ENCODE measurements around the gene CEP20.

Gene CEP20

DNA sequence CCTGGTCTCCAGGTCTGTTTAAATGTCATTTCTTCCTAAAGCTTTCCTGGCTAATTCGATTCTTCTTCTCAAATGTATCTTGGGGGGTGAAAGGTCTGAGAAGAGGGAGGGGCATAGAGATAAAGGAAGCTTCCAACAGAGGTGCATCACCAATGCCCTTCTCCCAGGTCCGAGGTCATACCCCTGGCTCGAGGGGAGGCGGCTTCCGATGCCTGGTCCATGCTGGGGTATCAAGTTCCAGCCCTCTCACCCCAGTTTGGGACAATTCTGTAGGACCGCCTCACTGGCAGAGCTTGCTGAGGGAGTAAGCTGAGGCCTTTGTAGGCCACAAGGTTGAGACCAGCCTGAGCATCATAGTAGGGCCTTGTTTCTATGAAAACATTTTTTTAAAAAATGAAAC lies 10.3 kb upstream of the CEP20 start:
- no peak for DNase-seq (ENCODE audit: low read depth in 2 of 2, low spot score in 1 of 2)

DNA sequence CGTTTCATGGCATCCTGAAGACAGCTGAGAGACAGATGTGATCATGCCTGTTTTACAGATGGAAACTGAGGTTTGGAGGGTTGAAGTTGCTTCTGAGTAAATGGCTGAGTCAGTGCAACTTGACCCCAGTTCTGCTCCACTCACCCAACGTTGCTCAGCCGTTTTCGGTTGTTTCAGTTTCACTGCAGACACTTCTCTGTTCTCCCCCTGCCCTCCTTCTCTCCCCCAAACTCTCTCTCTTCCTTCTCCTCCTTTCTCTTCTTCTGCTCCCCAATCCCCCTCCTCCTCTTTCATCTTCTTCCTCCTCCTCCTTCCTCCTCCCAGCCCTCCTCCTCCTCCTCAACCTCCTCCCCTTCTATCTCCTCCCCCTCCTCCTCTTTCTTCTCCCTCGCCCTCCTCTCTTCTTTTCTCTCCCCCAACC lies 9.4 kb upstream of the CEP20 start:
- DNase-seq (ENCODE audit: low read depth in 2 of 2, low spot score in 1 of 2) = no peak

DNA sequence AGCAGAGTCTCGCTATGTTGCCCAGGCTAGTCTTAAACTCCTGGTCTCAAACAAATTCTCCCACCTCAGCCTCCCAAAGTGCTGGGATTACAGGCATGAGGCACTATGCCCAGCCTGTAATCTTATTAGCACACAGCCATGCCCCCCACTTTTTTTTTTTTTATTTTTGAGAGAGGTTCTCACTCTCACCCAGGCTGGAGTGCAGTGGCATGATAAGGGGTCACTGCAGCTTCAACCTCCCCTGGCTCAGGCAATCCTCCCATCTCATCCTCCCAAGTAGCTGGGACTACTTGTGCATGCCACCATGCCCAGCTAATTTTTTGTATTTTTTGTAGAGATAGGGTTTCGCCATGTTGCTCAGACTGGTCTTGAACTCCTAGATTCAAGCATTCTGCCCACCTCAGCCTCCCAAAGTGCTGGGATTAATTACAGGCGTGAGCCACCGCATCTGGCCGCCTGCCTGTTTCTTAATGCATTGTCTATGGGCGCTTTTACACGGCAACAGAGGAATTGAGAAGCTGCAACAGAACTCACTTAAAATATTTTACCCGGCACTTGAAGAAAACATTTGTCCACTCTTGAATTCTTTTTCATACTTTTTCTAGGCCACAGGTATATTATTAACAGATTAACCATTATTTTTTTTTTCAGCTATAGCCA lies 8.8 kb upstream of the CEP20 start:
- no peak for DNase-seq (ENCODE audit: low read depth in 2 of 2, low spot score in 1 of 2)

DNA sequence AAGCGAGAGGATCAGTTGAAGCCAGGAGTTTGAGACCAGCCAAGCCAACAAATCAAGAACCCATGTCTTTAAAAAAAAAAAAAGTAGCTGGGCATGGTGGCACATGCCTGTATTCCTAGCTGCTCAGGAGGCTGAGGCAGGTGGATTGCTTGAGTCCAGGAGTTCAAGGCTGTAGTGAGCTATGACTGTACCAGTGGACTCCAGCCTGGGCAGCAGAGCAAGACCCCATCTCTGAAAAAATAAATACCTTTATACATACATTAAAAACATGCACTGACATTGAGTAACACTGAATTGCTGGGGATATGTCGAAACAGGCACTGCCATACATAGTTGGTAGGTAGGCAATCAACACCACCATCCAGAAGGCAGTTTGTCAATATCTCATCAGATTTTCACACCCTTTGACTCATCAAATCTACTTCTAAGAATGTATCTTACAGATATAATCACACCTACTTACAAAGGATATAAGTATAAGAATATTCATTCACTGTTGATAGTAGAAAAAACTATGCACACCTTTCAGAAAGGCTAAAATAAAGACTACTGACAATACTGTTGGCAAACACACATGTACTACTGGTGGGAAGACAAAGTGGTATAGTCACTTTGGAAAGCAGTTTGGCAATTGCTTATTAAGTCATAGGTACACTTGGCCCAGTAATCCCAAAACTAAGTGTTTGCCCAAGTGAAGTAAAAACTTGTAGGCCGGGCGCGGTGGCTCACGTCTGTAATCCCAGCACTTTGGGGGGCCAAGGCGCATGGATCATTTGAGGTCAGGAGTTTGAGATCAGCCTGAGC lies 6.4 kb upstream of the CEP20 start:
- DNase-seq (ENCODE audit: low read depth in 2 of 2, low spot score in 1 of 2) = no peak

DNA sequence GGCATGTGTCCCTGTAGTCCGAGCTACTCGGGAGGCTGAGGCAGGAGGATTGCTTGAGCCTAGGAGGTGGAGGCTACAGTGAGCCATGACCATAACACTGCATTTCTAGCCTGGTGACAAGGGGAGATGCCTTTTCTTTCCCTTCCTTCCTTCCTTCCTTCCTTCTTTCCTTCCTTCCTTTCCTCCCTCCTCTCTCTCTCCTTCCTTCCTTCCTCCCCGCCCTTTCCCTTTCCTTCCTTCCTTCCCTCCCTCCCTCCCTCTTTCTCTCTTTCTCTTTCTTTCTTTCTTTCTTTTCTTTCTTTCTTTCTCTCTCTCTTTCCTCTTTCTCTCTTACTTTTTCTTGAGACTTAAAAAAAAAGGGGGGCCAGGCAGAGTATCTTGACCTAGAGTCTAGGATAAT lies 3.1 kb upstream of the CEP20 start:
- DNase-seq (ENCODE audit: low read depth in 2 of 2, low spot score in 1 of 2) = no peak

DNA sequence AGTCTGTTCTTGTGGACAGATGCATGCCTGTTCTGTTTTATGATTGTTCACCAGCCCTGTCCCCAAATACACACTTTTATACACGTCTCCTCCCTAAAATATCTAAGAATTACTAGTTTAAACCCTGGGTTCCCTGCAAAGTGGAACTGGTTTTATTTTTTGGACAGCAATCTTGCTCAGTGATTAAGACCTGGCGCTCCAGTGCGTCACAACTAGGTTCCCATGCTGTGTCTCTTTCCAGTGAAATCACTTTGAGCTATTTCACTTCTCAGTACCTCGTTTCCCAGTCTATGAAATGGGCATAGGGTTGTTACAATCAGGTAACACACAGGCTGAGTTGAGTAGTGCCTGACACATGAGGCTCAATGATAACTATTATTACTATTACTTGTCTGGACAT lies 1.1 kb downstream of the CEP20 start:
- DNase-seq (ENCODE audit: low read depth in 2 of 2, low spot score in 1 of 2) = no peak

DNA sequence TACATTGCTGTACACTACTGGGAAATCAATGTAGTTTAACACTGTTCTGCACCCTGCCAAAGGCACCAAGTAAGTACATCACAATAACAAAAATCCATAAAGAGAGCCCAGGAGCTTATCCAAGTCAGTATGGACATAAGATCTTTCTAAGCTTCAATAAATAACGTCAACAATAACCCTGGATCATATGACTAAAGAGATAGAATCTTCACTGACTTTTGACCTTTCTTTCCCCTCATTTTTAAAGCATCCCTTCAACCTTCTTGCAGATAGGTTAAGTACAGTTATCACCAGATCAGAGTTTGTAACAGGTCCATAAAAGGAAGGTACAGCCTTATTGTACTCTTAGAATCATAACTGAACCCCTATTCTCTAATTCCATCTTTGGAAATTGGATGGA lies 2.3 kb downstream of the CEP20 start:
- no peak for DNase-seq (ENCODE audit: low read depth in 2 of 2, low spot score in 1 of 2)

DNA sequence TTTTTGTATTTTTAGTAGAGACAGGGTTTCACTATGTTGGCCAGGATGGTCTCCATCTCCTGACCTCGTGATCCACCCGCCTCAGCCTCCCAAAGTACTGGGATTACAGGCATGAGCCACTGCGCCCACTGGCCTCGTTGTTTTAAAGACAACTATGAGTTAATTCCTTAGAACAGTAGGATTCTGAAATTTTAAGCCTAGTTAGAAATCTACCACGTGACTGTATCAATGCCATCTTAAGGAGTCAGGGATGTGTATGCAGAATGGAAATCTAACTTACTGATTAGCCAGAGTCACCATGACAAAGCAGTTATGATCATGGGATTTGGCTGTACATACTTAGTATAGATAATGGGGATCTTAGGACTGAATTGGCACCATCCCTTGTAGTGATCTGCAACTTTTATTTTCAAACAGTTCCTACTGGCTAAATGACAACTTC lies 2.8 kb downstream of the CEP20 start:
- no peak for DNase-seq (ENCODE audit: low read depth in 2 of 2, low spot score in 1 of 2)

DNA sequence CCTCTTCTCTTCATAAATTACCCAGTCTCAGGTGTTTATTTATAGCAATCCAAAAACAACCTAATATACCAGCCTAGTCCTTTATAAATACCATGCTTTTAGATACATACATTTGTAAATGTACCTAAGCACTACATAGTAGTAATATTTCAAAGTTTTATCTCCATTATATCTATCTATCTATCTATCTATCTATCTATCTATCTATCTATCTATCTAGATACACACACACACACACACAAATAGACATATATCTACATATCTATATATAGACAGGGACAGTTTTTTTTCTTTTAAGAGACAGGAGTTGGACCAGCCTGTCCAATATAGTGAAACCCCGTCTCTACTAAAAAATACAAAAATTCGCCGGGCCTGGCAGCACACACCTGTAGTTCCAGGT lies 5.8 kb downstream of the CEP20 start:
- DNase-seq (ENCODE audit: low read depth in 2 of 2, low spot score in 1 of 2) = no peak

DNA sequence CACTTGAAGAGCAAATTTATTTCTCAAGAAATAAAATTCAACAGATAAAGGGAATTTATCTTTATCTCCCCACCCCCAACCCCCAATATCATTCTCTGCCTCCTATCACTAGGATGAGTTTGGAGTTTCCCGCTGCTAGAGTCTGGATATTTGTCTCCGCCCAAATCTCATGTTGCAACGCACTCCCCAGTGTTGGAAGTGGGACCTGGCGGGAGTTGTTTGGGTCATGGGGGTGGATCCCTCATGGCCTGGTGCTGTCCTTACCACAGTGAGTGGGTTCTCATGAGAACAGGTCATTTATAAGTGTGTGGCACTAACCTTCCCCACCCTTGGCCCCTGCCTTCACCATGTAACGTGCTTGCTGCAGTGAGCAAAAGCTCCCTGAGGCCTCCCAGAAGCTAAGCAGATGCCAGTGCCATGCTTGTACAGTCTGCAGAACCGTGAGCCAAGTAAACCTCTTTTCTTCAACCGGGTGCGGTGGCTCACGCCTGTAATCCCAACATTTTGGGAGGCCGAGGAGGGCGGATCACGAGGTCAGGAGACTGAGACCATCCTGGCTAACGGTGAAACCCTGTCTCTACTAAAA lies 6.5 kb downstream of the CEP20 start:
- no peak for DNase-seq (ENCODE audit: low read depth in 2 of 2, low spot score in 1 of 2)

DNA sequence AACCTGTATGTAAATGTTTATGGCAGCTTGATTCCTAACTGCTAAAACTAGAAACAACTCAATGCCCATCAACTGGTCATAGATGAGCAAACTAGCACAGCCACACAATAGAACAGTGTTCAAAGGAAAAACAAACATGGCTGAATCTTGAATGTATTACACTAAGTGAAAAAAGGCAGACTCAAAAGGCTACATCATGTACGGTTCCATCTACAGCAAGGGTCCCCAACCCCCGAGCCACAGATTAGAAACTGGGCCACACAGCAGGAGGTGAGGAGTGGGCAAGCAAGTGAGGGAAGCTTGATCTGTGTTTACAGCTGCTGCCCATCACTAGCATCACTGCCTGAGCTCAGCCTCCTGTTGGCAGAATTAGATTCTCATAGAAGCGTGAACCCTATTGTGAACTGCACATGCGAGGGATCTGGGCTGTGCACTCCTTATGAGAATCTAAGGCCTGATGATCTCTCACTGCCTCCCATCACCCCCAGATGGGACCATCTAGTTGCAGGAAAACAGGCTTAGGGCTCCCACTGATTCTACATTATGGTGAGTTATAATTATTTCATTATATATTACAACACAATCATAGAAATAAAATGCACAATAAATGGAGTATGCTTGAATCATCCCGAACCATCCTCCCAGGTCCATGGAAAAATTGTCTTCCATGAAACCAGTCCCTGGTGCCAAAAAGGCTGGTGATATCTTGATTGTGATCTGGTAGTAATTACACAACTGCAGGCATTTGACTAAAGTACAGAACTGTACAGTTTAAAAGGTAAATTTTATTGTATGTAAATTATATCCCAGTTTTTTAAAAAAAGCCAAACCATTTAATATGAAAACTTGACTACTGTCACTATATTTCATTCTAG lies 7.7 kb downstream of the CEP20 start:
- no peak for DNase-seq (ENCODE audit: low read depth in 2 of 2, low spot score in 1 of 2)

DNA sequence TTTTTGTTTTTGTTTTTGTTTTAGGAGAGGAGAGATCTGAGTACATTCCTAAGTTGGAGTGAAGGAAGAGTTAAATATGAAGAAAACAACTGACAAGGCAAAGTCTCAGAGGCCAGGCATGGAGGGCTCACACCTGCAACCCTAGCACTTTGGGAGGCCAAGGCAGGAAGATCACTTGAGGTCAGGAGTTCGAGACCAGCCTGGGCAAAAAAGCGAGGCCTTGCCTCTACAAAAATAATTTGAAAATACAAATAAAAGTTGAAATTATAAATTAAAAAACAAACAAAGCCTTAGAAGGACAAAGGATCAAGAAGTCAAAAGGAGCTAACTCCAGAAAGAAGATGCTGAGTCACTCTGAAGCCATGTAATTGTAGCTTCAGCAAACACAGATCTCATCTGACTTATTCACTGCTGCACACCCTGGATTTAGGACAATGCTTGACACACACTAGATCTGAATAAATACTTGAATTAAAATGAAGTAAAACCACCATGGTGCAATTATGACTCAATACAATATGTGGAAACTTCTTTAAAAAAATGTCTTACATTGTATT lies 9.1 kb downstream of the CEP20 start:
- no peak for DNase-seq (ENCODE audit: low read depth in 2 of 2, low spot score in 1 of 2)

DNA sequence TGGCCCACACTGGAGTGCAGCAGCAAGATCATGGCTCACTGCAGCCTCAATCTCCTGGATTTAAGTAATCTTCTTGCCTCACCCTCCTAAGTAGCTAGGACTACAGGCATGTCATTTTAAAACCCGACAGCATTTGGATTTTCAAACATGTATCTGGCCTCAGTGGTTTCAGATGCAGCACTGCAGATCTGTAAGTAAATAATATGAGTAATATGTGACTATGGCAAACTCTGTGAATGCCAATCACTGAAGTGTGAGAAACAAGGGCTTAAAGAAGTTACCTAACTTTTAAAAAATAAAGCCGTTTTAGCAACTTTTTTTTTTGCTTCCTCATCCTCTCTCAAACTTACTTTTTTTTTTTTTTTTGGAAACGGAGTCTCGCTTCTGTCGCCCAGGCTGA lies 11.9 kb downstream of the CEP20 start:
- no peak for DNase-seq (ENCODE audit: low read depth in 2 of 2, low spot score in 1 of 2)

DNA sequence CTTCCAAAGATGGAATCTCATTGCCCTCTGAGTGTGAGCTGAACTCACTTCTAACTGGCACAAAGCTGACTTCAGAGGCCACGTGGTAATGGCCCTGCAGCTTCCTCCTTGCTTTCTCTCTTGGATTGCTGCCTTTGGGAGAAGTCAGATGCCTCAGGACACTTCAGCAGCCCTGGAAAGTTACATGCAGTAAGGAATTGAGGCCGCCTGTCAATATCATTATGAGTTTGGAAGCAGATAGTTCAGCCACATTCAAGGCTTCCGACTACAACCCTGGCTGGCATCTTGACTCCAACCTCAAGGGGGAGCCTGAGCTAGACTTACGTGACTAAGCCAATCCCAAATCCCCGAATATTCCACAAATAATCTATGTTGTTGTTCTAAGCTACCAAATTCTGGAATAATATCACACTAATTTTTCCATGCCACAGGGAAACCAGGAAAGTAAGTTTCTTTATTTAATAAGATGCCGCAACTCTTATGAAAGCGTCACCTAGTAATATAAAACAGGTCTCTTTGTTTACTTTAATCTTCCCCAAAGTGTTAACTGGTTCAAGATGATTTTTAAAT lies 13.6 kb downstream of the CEP20 start:
- DNase-seq (ENCODE audit: low read depth in 2 of 2, low spot score in 1 of 2) = no peak

DNA sequence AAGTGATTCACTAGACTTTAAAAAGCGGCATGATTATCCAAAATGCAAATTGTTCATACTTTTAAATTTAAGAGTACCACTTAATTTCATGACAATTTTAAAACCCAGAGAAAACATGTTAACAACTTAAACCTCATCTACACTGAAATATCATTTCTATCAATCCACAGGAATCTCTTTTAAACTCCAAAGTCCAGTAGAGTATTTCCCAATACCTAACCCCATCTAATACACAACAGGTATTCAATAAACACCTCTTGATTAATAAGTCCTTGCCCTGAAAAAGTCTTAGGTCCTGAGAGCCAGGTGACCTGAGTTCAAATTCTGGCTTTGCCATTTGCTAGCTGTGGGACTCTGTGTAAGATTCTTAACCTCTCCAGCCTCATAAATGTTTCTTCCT lies 14.7 kb downstream of the CEP20 start:
- no peak for DNase-seq (ENCODE audit: low read depth in 2 of 2, low spot score in 1 of 2)

DNA sequence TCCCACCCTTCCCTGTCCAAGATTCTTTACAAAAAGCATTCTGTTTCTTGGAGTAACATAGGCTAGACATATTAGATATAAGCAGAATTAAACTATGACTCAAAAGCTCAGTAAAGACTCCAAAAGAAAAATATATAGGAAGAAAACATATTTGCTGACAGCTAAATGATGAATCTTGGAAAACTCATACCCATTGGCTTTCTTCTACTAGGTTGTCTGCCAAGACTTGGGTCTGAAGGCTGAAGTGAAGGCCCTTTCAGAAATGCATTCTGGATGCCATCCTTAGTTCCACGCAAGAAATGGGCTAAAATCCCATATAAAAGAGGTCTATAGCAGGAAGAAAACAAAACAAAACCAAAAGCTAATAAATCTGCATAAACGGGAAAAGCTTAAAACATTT lies 15.1 kb downstream of the CEP20 start:
- no peak for DNase-seq (ENCODE audit: low read depth in 2 of 2, low spot score in 1 of 2)

DNA sequence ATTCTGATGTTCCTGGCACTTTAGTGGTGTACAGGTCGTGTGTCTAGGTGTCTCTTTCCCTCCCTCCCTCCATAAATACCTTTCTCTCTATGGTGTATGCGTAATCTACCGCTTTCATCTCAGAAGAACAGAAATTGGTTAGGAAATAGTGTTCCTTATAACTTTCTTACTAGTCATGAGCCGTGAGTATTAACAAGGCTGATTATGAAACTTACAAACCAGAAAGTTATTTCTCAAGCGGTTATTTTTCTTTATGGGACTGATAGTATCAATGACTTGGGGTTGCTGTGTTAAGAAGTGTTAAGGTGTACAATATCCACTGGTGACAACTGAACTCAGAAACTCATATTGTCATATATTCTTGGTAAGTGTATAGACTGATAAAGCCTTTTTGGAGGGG lies 18.4 kb downstream of the CEP20 start:
- DNase-seq (ENCODE audit: low read depth in 2 of 2, low spot score in 1 of 2) = no peak

DNA sequence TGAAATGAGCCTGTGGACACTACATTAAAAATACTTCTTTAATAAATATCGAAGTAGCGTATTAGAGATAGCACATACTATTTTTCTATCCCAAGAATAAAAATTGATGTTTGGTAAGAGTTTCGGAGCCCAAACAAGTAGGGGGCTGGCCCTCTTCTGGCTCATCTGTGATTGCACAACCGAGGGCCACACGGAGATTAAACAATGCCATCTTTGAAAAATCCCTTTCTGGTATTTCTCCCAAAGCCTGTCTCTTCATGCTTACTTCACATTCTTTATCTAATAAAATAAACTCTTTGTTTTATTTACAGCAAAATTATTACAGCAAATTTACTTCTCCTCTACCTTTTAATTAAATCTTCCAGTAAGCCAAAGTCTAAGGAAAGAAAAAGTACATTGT lies 22.0 kb downstream of the CEP20 start:
- DNase-seq (ENCODE audit: low read depth in 2 of 2, low spot score in 1 of 2) = no peak

DNA sequence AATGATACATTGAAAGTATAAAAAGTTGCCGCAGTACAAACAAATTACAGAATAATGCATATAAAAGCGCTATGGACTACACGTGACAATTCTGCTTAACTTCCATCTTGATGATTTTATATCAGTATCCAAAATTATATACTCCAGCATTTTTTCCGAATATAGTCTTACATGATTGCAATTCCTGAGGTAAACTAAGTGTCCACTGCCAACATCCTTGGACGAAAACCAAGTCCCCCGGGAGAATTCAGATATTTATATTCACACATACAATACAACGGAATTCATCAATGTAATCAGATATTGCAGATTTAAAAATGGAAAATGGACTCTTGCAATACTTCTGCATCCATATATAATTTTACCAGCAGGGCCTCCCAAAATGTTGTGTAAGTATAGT lies 22.7 kb downstream of the CEP20 start:
- no peak for DNase-seq (ENCODE audit: low read depth in 2 of 2, low spot score in 1 of 2)

DNA sequence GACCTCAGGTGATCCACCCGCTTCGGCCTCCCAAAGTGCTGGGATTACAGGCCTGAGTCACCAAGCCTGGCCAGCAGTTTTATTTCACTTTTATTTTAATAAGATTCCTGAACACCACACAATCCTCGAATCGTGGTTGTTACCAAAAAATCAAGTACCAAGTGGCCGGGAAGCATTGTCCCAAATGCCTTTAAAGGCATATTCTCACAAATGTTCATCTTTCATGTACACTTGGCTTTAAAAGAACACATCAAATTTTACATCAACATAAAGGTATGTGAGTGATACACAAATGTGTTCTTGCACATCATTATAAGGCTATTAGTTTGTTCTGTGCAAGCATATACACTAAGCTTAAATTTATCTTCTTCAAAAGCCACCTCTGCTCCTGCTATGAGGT lies 23.5 kb downstream of the CEP20 start:
- DNase-seq (ENCODE audit: low read depth in 2 of 2, low spot score in 1 of 2) = no peak

DNA sequence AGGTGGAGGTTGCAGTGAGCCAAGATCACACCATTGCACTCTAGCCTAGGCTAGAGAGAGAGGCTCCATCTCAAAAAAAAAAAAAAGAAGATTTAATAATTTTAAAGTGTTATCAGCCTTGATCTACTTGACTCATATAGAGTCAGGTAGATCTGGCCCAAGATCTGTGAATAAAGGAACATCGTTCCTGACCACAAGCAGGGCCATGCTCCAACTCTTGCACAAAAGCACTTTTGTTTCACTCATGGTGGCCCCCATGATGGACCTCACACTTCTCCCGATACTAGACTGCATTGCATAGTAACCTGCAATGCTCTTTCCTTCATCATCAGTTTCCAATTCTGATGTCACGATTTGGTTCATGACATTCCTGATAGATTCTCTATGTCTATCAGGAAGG lies 26.4 kb downstream of the CEP20 start:
- DNase-seq (ENCODE audit: low read depth in 2 of 2, low spot score in 1 of 2) = no peak

All from stimulated activated CD8-positive, alpha-beta memory T cell treated with anti-CD3 and anti-CD28 coated beads, Interleukin-4, amount 100 ng/mL, for 4 hours (primary cell).